HG03097 (cell line): ENCODE measurements around the gene ALDH3B1.

Experiments
- ATAC-seq: cut with Tn5 transposase; IDR thresholded peaks from one replicate; pipeline ENCODE4 v1.9.1; 2021; ENCODE audit not compliant: unreplicated experiment, low FRiP score

Gene ALDH3B1

GRCh38 chr11:68027667-68028066, 17.5 kb downstream of the ALDH3B1 start:
- ATAC-seq = no peak

DNA sequence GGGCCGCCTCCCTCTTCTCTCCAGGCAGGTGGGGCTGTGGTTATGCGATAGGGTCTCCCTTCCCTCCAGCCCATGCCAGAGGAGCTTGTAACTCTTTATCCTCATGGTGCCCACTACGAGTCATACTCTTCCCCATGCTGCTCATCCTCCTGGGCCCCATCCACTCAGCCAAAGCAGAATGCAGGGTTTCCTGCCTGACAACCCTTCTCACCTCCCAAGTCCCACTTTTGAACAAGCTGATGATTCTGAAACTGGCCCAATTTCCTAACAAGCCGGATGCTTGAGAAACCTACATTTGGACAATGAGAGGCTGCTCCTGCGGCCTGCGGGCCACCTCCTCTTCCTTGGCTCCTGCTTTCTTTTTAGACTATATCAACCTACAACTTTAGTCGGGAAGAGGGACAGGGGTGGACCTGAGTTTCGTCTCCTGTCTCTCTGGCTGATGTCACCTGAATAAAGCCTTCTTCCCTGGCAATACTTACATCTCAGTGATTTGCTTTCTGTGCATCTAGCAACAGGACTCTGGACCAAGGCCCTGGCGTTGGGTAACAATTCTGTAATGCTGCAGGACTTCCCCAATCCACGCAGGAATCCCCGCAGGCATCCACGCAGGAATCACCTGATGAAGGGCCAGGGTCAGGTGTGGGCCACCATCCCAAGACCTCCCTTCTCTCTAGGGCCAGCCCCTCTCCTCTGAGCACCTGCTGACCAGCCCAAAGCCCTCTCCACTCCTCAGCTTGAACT, 18.8 kb downstream of the ALDH3B1 start:
- no peak for ATAC-seq

- peak; percentile 84 for ATAC-seq
Observed at GRCh38 chr11:68030318-68031143, 20.4 kb downstream of the ALDH3B1 start, which contains the start of gene NDUFS8. Gene NDUFS8, plus strand, starts transcription at chr11:68030681. Its CDS starts 1,471 bp downstream, at chr11:68032152.

GRCh38 chr11:68031144-68031464, 21.0 kb downstream of the ALDH3B1 start:
- ATAC-seq = no peak

- ATAC-seq = no peak
Observed at GRCh38 chr11:68032003-68032402, 21.9 kb downstream of the ALDH3B1 start.

DNA sequence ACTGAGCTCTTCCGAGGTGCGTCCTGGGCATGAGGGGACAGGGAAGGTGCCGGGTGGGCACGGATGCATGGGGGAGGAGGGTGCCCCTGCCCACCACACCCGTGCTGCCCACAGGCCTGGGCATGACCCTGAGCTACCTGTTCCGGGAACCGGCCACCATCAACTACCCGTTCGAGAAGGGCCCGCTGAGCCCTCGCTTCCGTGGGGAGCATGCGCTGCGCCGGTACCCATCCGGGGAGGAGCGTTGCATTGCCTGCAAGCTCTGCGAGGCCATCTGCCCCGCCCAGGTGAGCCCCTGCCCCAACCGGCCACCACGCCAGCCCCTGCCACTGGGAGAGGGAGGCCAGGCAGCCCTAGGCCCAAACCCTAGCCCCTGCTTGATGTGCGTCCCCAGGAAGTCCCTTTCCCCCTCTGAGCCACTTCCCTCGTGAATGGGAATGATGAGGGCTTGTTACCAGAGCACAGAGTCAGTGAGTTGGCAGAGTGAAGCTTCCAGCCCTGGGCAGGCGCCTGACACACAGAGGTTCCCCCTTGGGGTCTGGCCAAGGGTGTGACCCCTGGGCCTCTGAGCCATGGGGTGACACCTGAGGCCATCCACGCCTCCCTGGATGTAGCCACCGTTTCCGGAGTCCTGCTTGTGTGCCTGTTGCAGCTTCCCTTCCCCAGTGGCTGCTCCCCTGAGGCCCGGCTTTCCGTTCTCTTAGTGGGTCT, 23.0 kb downstream of the ALDH3B1 start:
- no peak for ATAC-seq

GRCh38 chr11:68033708-68034045, 23.6 kb downstream of the ALDH3B1 start:
- ATAC-seq = no peak

DNA sequence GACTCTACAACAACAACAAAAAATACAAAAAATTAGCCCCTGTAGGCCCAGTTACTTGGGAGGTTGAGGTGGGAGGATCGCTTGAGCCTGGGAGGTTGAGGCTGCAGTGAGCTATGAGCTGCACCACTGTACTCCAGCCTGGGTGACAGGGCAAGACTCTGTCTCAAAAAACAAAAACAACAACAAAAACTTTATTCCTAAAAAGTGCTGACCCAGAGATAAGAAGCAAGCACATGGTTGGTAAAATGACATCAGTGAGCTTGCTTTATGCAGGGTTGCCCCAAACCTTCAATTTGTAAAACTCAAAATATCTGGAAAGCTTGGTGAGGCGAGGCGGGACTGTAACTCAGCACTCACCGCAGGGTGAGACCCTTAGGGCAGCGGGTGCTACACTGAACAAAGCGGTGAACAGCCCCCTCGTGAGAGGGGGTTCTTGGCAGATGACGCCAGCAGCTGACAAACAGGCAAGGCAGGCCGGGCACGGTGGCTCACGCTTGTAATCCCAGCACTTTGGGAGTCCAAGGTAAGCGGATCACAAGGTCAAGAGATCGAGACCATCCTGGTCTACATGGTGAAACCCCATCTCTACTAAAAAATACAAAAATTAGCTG, 25.2 kb downstream of the ALDH3B1 start:
- ATAC-seq = no peak

GRCh38 chr11:68036141-68036716, 26.1 kb downstream of the ALDH3B1 start:
- no peak for ATAC-seq

DNA sequence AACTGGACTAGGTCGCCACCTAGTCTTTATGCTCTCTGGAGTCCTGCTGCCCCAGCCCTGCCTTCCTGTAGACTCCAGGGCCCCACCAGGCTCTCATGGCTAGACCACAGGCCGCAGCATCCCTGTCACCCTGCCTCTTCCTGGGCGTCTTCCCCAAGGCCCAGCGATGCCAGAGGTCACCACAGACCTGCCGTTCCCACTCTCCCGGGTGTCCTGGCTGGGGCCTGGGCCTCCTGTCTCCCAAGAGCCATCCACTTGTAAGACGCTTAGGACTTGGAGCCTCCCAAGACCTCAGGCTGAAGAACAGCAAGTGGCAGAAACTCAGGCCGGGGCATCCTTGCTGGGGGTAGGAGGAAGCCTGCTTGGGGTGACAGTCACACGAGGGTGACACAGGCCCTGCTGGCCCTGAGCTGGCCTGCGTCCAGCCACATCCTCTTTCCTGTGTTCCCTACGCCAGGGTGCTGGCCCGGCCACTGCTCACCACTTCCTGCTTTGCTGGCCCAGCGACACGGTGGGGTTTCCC, 26.7 kb downstream of the ALDH3B1 start:
- ATAC-seq = no peak

DNA sequence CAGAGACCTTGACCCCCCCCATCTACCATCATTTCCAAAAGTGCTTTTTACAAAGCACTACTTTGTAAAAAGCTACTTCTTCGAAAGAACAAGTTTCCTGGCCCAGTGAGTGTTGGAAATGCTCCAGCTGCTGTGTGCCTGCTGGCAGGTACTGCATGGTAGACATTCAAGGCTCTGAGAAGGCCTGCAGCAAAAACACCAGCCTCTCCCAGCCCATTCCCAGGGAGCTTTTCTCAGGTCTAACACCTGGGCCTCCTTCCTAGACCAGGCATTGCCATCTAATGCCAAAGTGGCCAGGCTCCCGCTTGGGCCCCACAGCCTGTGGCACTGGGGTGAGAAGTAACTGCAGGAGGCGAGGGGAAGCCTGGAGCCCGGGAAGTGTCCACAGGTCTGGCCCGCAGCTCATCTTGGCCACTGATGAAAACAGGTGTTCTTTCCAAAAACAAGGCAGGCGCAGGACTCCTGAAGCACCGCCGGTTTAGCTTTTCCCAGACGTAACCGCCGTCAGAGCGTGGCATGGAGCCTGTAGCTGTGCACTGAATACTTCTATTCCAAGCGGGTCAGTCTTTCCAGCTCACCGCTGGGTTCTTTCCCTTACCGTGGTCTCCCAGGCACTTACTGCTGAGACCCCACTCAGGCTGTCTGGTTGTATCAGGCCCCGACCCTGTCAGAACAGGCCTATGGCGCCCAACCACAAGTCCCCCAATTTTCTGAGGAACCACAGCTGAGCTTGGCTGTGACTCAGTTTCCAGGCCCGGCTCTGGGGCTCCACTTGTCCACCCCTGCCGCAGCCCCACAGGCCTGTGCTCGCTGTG, 27.5 kb downstream of the ALDH3B1 start:
- ATAC-seq = no peak

- no peak for ATAC-seq
Observed at GRCh38 chr11:68038226-68038717, 28.1 kb downstream of the ALDH3B1 start.

DNA sequence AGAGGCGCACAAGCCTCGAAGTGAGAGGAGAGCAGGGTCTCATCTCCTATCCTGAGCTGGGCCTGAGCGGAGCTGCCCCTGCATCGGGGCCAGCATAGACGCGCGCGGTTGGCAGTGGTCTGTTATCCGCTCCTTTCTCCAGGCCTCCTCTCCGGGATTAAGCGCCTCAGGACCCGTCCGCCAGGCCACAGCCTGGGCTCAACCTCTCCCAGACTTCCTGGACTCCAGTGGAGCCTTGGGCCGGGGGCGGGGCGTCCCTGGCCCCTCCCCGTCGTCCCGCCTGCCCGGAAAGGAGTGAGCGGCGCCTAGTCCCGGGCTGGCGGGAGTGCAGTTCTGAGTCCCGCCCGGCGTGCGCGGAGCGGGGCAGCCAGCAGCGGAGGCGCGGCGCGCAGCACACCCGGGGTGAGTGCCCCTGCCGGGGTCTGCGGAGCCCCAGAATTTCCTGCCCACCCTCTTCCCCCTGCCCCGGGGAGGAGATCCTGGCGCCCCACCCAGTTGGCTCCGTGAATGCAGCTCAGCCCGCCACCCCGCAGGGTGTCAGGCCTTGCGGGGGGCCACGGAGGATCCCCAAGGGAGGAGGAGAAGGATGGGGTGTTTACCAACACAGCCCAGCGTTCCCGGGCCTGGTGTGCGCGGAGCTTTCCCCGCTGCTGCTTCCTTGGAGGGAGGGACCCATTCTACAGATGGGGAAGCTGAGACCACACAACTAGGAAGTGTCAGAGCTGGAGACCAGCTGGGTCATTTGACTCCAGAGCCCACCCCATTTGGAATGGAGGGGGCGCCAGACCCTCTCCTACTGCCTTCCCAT, 28.8 kb downstream of the ALDH3B1 start, which contains the start of gene TCIRG1:
Gene TCIRG1 (plus strand): TSS at position 308 of the 808 bp plus-strand sequence. CDS start 2,247 bp downstream, outside the sequence.
- ATAC-seq = no peak

DNA sequence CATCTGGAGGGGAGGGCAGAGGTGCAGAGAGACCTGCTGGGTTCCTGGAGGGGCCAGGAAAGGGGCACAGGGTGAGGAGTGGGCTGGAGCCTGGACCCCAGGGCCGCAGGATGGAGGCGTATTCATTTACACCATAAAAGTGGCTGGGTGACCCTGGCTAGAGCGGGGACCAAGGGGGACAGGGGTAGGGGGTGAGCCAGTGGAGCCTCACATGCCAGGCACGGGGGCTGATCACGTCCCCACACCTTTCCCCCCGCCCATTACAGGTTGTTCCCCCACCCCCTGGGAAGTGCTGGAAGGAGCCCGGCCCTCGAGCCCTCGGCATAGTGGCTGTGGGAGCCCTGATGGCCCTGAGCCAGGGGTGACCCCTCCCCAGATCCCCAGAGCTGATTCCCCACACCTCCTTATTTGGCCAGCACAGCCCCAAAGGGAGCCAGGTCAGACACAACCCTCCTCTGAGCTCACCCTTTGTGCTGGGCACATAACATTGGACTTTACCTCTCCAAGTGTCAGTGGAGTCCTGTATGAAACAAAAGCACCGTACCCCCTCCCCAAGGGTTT, 29.5 kb downstream of the ALDH3B1 start:
- ATAC-seq = no peak

DNA sequence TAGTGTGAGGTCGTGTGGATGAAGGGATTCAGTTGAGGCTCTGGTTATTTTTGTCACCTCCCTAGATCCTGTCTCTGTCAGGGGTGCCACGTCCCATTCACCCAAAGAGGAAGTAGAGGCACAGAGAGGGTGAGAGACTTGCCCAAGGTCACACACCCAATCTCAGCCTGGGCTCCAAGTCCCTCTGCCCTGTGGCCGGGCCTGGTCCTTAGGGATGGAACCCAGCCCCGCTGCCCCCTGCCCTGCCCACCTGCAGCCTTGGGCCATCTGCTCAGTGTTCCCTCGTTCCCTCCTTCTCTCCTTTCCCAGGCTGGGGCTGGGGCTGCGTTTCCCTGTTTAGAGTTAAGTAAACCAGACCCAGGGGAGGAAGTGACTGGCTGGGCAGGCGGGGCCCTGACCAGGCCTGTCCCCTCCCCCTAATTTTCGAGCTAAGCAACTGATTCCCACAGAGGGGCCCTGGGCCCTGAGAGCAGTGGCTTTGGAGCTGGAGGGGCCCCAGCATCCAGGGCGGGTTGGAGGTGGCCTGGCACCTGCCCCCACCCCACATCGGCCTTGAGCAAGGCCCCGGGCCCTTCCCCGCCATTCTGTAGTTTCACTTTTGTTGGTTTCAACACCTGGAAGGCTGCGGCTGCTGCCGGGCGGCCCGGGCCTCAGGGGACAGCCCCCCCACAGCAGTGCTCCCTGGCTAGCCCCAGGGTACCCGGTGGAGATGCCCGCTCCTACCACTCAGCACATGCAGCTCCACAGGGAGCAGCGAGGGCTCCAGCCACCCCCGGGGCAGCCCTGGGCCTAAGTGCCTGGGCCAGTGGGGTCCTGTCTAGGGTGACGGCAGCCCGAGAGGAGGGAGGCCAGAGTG, 30.2 kb downstream of the ALDH3B1 start:
- peak; percentile 28 for ATAC-seq

DNA sequence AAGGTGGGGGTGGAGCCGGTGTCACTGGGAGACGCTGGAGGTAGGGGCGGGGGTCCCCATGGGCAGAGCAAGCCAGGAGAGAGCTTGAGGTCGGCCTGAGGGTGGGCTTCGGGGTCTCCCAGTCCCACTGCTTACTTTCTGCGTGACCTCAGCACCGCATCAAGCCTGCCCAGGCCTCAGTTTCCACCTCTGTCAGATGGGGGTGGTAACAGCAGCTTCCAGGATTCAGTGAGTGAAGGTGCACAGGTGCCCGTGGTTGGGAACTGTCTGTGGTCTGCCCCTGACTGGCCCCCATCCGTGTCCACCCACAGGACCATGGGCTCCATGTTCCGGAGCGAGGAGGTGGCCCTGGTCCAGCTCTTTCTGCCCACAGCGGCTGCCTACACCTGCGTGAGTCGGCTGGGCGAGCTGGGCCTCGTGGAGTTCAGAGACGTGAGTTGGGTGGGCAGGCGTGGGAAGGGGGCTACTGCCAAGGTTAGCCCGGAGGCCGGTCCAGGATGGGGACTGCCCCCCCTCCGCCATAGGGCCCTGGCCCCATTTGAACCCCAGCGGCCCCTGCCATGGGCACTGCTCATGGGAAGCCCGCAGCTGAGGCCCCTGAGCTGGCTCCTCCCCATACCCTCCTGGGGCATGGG, 30.9 kb downstream of the ALDH3B1 start:
- no peak for ATAC-seq
